A549 treated with AZD2906 at 1 μM for 4 hours (cell line): Measurements from ENCODE around the gene ATP1B3. TPM values are rescaled to one million over a fixed set of nuclear protein-coding genes. Genes with fewer than 3 reads are reported as not detected.

Experiments
- total RNA-seq: library from RNA; stranded (reverse); fragments of 200-300 nt; extraction: Qiagen RNA extraction; gene quantifications from 5 replicates; pipeline ENCODE4 v1.2.3, GENCODE V29; 2022

ATP1B3 gene
- 172 to 199 TPM (median 188 TPM) in 5 replicates for total RNA-seq

GRCh38 chr3:141876381-141876890 is at the start of gene ATP1B3:
TSS of gene ATP1B3 (plus strand) at chr3:141876643. CDS start at chr3:141876802, 159 bp downstream.

Other genes with a start within 250 kb of the ATP1B3 start
- gene RNF7, start 138.3 kb upstream of the ATP1B3 start, total RNA-seq: 118 to 141 TPM (median 129 TPM) in 5 replicates
- 0.02 to 0.05 TPM in 2 of 5 replicates, not detected in the others for gene GRK7, start 113.2 kb upstream of the ATP1B3 start, total RNA-seq